ENCODE data around the gene MCAM.

Gene MCAM

GRCh38 chr11:119352857-119353260, 35.9 kb upstream of the MCAM start:
- H3K4me3 ChIP-seq (ENCODE audit: low read length), result no peak overlapping the region
- DNase-seq (ENCODE audit: low read depth), result no peak
- no peak for TF ChIP-seq CTCF (conservative IDR thresholded peaks at IDR 0.05; ENCODE audit: low read length)

- no peak for TF ChIP-seq CTCF (conservative IDR thresholded peaks at IDR 0.05; ENCODE audit: low read length)
- no peak overlapping the region for H3K4me3 ChIP-seq (ENCODE audit: low read length)
- no peak for DNase-seq (ENCODE audit: low read depth)
Observed at GRCh38 chr11:119351232-119351631, 34.3 kb upstream of the MCAM start.

- TF ChIP-seq CTCF (conservative IDR thresholded peaks at IDR 0.05; ENCODE audit: low read length), result no peak
- H3K4me3 ChIP-seq (ENCODE audit: low read length), result no peak overlapping the region
- no peak for DNase-seq (ENCODE audit: low read depth)
Observed at GRCh38 chr11:119350302-119350701, 33.4 kb upstream of the MCAM start.

GRCh38 chr11:119347940-119348605, 31.1 kb upstream of the MCAM start:
- no peak for DNase-seq (ENCODE audit: low read depth)
- H3K4me3 ChIP-seq (ENCODE audit: low read length), result no peak overlapping the region
- no peak for TF ChIP-seq CTCF (conservative IDR thresholded peaks at IDR 0.05; ENCODE audit: low read length)

GRCh38 chr11:119347242-119347641, 30.3 kb upstream of the MCAM start:
- no peak overlapping the region for H3K4me3 ChIP-seq (ENCODE audit: low read length)
- DNase-seq (ENCODE audit: low read depth), result peak; percentile 93
- no peak for TF ChIP-seq CTCF (conservative IDR thresholded peaks at IDR 0.05; ENCODE audit: low read length)

- DNase-seq (ENCODE audit: low read depth), result no peak
- no peak within 1 kb of the TSS for H3K4me3 ChIP-seq (ENCODE audit: low read length)
- no peak for TF ChIP-seq CTCF (conservative IDR thresholded peaks at IDR 0.05; ENCODE audit: low read length)
Observed at GRCh38 chr11:119346605-119347004, 29.7 kb upstream of the MCAM start, which contains the start of gene MFRP. MFRP (minus strand) TSS chr11:119346705; CDS start chr11:119346513, 192 bp downstream.

- DNase-seq (ENCODE audit: low read depth), result no peak
- no peak overlapping the region for H3K4me3 ChIP-seq (ENCODE audit: low read length)
- TF ChIP-seq CTCF (conservative IDR thresholded peaks at IDR 0.05; ENCODE audit: low read length), result no peak
Observed at GRCh38 chr11:119345685-119346084, 28.8 kb upstream of the MCAM start.
